ENCODE data around the gene TPH2. TPM values are rescaled to one million over a fixed set of nuclear protein-coding genes. Genes with fewer than 3 reads are reported as not detected.

Gene TPH2
- total and polyA plus RNA-seq, 4 donors, result not detected

- Histone ChIP-seq H3K9ac (ENCODE audit: low read depth in 1 of 2, low read length in 2 of 2) (no peak overlapping the region), H3K9me3 (ENCODE audit: control insufficient read depth in 4 of 4, low read length in 3 of 4) (no peaks in the 10 kb centered on the region), H3K36me3 (ENCODE audit: control insufficient read depth in 4 of 4, insufficient read depth in 3 of 4, low read depth in 1 of 4, low read length in 3 of 4) (no peaks in the 10 kb centered on the region), H3K27me3 (ENCODE audit: control insufficient read depth in 4 of 4, insufficient read depth in 4 of 4, low read length in 3 of 4) (no peaks in the 10 kb centered on the region), H3K4me3 (ENCODE audit: low read depth in 1 of 3, low read length in 3 of 3) (no peak overlapping the region), H3K4me1 (ENCODE audit: control insufficient read depth in 4 of 4, insufficient read depth in 4 of 4, low read length in 3 of 4) (peaks cover 0 to 21% (median 17%) of the 10 kb centered on the region in 4 donors), H3K27ac (ENCODE audit: low read depth in 1 of 2, low read length in 2 of 2) (no peak overlapping the region)
- WGBS, result 72% methylated on average over 4 of the region's 4 CpGs
- TF ChIP-seq RAD21 (IDR thresholded peaks at IDR 0.05), result peak; percentile 44 to 56
- TF ChIP-seq JUND (IDR thresholded peaks at IDR 0.05), result no peak
- DNase-seq (ENCODE audit: low spot score), result no peak
These were observed 33.9 kb downstream of the TPH2 start for GRCh38 chr12:71972441-71973074.

DNA sequence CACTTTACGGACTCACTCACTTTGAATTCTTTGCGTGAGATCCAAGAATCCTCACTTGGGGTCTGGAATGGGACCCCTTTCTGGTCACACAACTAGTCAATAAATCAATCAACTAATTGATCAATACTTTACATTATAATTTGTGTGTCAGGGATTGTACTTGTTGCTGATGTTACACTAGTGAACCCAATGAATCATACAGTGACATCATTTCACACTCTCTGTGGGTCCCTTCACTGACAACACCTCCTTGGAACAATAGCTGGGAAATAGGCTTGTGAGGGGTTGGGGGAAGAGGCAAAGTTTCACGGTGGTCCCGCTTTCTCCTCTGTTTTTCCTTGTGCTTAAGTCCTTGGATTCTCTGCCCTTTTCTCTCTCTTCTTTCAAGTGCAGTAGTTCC is 35.0 kb downstream of the TPH2 start:
- 60% methylated on average over 4 of the region's 4 CpGs for WGBS
- peaks cover 0 to 21% (median 17%) of the 10 kb centered on the region in 4 donors for H3K4me1 ChIP-seq (ENCODE audit: control insufficient read depth in 4 of 4, insufficient read depth in 4 of 4, low read length in 3 of 4)
- H3K27ac ChIP-seq (ENCODE audit: low read depth in 1 of 2, low read length in 2 of 2), result no peak overlapping the region
- no peak overlapping the region for H3K9ac ChIP-seq (ENCODE audit: low read depth in 1 of 2, low read length in 2 of 2)
- no peaks in the 10 kb centered on the region for H3K36me3 ChIP-seq (ENCODE audit: control insufficient read depth in 4 of 4, insufficient read depth in 3 of 4, low read depth in 1 of 4, low read length in 3 of 4)
- H3K4me3 ChIP-seq (ENCODE audit: low read depth in 1 of 3, low read length in 3 of 3), result no peak overlapping the region
- H3K27me3 ChIP-seq (ENCODE audit: control insufficient read depth in 4 of 4, insufficient read depth in 4 of 4, low read length in 3 of 4), result no peaks in the 10 kb centered on the region
- TF ChIP-seq ATF3 (IDR thresholded peaks at IDR 0.05), result no peak
- no peak for TF ChIP-seq RXRA (IDR thresholded peaks at IDR 0.05)
- no peak for TF ChIP-seq JUND (IDR thresholded peaks at IDR 0.05)
- no peak for DNase-seq (ENCODE audit: low spot score)
- H3K9me3 ChIP-seq (ENCODE audit: control insufficient read depth in 4 of 4, low read length in 3 of 4), result no peaks in the 10 kb centered on the region

DNA sequence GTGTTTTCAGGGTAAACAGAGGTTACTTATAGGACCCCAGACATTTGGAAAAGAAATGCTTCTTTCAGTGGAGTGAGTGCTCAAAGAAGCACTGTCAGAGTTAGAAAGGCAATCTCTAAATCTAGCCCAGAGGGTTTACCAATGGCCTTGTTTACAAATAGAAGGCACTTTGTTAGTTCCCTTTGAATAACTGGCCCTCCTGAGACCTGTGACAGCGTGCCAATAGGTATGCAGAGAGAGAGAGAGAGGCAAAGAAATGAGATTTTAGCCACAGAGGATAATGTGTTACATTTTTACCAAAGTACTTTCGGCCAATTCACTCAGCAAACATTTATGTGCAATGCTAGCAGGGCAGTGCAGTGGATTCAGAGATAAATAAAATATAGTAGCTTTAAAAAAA is 41.9 kb downstream of the TPH2 start:
- H3K4me1 ChIP-seq (ENCODE audit: control insufficient read depth in 4 of 4, insufficient read depth in 4 of 4, low read length in 3 of 4), result no peaks in the 10 kb centered on the region
- H3K9me3 ChIP-seq (ENCODE audit: control insufficient read depth in 4 of 4, low read length in 3 of 4), result no peaks in the 10 kb centered on the region
- no peak for DNase-seq (ENCODE audit: low spot score)
- TF ChIP-seq NR2F2 (IDR thresholded peaks at IDR 0.05), result no peak
- TF ChIP-seq TAF1 (conservative IDR thresholded peaks at IDR 0.05), result no peak
- no peak for TF ChIP-seq ATF3 (IDR thresholded peaks at IDR 0.05)
- TF ChIP-seq FOXA2 (IDR thresholded peaks at IDR 0.05), result no peak
- no peak for TF ChIP-seq SP1 (IDR thresholded peaks at IDR 0.05)
- no peak for TF ChIP-seq CTCF (IDR thresholded peaks at IDR 0.05; ENCODE audit: low read depth, low read length, missing input control)
- no peak for TF ChIP-seq RAD21 (IDR thresholded peaks at IDR 0.05)
- no peak for TF ChIP-seq FOXA1 (IDR thresholded peaks at IDR 0.05)
- no peak for TF ChIP-seq RXRA (IDR thresholded peaks at IDR 0.05)
- no peaks in the 10 kb centered on the region for H3K27me3 ChIP-seq (ENCODE audit: control insufficient read depth in 4 of 4, insufficient read depth in 4 of 4, low read length in 3 of 4)
- H3K36me3 ChIP-seq (ENCODE audit: control insufficient read depth in 4 of 4, insufficient read depth in 3 of 4, low read depth in 1 of 4, low read length in 3 of 4), result no peaks in the 10 kb centered on the region
- 32% methylated on average over 2 of the region's 2 CpGs for WGBS
- H3K4me3 ChIP-seq (ENCODE audit: low read depth in 1 of 3, low read length in 3 of 3), result no peak overlapping the region
- no peak overlapping the region for H3K27ac ChIP-seq (ENCODE audit: low read depth in 1 of 2, low read length in 2 of 2)
- H3K9ac ChIP-seq (ENCODE audit: low read depth in 1 of 2, low read length in 2 of 2), result no peak overlapping the region

- no peak for DNase-seq (ENCODE audit: low spot score)
- no peak overlapping the region for H3K27ac ChIP-seq (ENCODE audit: low read depth in 1 of 2, low read length in 2 of 2)
- TF ChIP-seq HNF4A (conservative IDR thresholded peaks at IDR 0.05) (peak in 1 of 2 donors; percentile 45), REST (IDR thresholded peaks at IDR 0.05) (peak; percentile 95), SP1 (IDR thresholded peaks at IDR 0.05) (no peak)
- H3K27me3 ChIP-seq (ENCODE audit: control insufficient read depth in 4 of 4, insufficient read depth in 4 of 4, low read length in 3 of 4), result no peaks in the 10 kb centered on the region
- no peaks in the 10 kb centered on the region for H3K4me1 ChIP-seq (ENCODE audit: control insufficient read depth in 4 of 4, insufficient read depth in 4 of 4, low read length in 3 of 4)
- no peaks in the 10 kb centered on the region for H3K36me3 ChIP-seq (ENCODE audit: control insufficient read depth in 4 of 4, insufficient read depth in 3 of 4, low read depth in 1 of 4, low read length in 3 of 4)
- H3K9ac ChIP-seq (ENCODE audit: low read depth in 1 of 2, low read length in 2 of 2), result no peak overlapping the region
- H3K9me3 ChIP-seq (ENCODE audit: control insufficient read depth in 4 of 4, low read length in 3 of 4), result no peaks in the 10 kb centered on the region
- H3K4me3 ChIP-seq (ENCODE audit: low read depth in 1 of 3, low read length in 3 of 3), result no peak overlapping the region
- 95% methylated on average over 1 of the region's 1 CpG for WGBS
These were observed 42.5 kb downstream of the TPH2 start for GRCh38 chr12:71981149-71981548.

Measured in liver (tissue), 9 donors.